GM12891 (cell line): ENCODE data around the gene LRMDA.

Source experiments
- PAX5 ChIP-seq: IDR thresholded peaks from 2 replicates; pipeline ENCODE4 v1.6.1; 2011; ENCODE audit warnings: low read length, moderate library complexity, mild to moderate bottlenecking; ENCODE audit not compliant: insufficient read depth, severe bottlenecking
- POLR2A ChIP-seq: IDR thresholded peaks from 2 replicates; pipeline ENCODE4 v1.6.1; 2011; ENCODE audit warnings: low read depth, low read length, control low read depth
- POLR2AphosphoS5 ChIP-seq: IDR thresholded peaks from 2 replicates; pipeline ENCODE4 v1.6.1; 2011; ENCODE audit warnings: low read depth, low read length, control low read depth
- POU2F2 ChIP-seq: IDR thresholded peaks from 2 replicates; pipeline ENCODE4 v1.6.1; 2011; ENCODE audit warnings: low read depth, mild to moderate bottlenecking, control low read depth, low read length, moderate library complexity
- SPI1 ChIP-seq: IDR thresholded peaks from 2 replicates; pipeline ENCODE4 v1.6.1; 2011; ENCODE audit warnings: low read depth, low read length, control low read depth
- TAF1 ChIP-seq: IDR thresholded peaks from 2 replicates; pipeline ENCODE4 v1.6.1; 2011; ENCODE audit warnings: low read depth, low read length, control low read depth

- TF ChIP-seq POLR2AphosphoS5 (no peak), POLR2A (no peak), TAF1 (no peak), PAX5 (no peak), SPI1 (no peak), POU2F2 (no peak)
Observed at GRCh38 chr10:76296957-76297356, 865.5 kb downstream of the LRMDA start.
